Activated CD4-positive, alpha-beta T cell treated with anti-CD3 and anti-CD28 coated beads, Interleukin-2, amount 10 ng/mL, durations not matched to agents 24 days and 14 days (primary cell): ENCODE measurements around the gene ADARB2. TPM values are rescaled to one million over a fixed set of nuclear protein-coding genes. Genes with fewer than 3 reads are reported as not detected.
"Not testable (repeated sequence)": the region's sequence is repeated elsewhere in the genome, so short reads cannot be mapped to it uniquely, and the experiment has no call there.

ENCODE experiments used
- DNase-seq: peaks from one replicate; pipeline ENCODE4 v3.0.0; 2022
- H3K27ac Mint-ChIP-seq: one replicate; pipeline ENCODE4 v1.8.0; 2022; ENCODE audit warnings: mild to moderate bottlenecking, mixed read lengths
- H3K27me3 Mint-ChIP-seq: one replicate; pipeline ENCODE4 v1.8.0; 2022; ENCODE audit warnings: mixed read lengths
- H3K36me3 Mint-ChIP-seq: one replicate; pipeline ENCODE4 v1.8.0; 2022; ENCODE audit warnings: low read depth, mild to moderate bottlenecking, mixed read lengths
- H3K4me1 Mint-ChIP-seq: one replicate; pipeline ENCODE4 v1.8.0; 2021; ENCODE audit warnings: mixed read lengths
- H3K4me3 Mint-ChIP-seq: one replicate; pipeline ENCODE4 v1.8.0; 2022; ENCODE audit warnings: mild to moderate bottlenecking, moderate library complexity, mixed read lengths
- H3K9me3 Mint-ChIP-seq: one replicate; pipeline ENCODE4 v1.8.0; 2021; ENCODE audit warnings: mixed read lengths
- intact Hi-C: fragments of 100-400 bp; cut with micrococcal nuclease; formaldehyde crosslinking; loops from one replicate; pipeline ENCODE4 v1.15.1; 2023
- total RNA-seq: library from RNA; stranded (reverse); gene quantifications from 2 replicates; pipeline ENCODE4 v1.2.3, GENCODE V29; 2022

Gene ADARB2
- total RNA-seq, 1 donor from 2014 or later: not detected

GRCh38 chr10:1462994-1463633 is 274.2 kb downstream of the ADARB2 start:
- DNase-seq: no peak
- Mint-ChIP-seq H3K36me3 (no peaks in the 10 kb centered on the region), H3K27me3 (no peaks in the 10 kb centered on the region), H3K27ac (no peak overlapping the region), H3K4me3 (no peak overlapping the region), H3K9me3 (no peaks in the 10 kb centered on the region), H3K4me1 (peaks cover 2% of the 10 kb centered on the region)
- intact Hi-C loops: no loop called here

GRCh38 chr10:1462521-1462920 is 274.8 kb downstream of the ADARB2 start:
- Mint-ChIP-seq H3K27ac (no peak overlapping the region), H3K4me1 (peaks cover 2% of the 10 kb centered on the region), H3K4me3 (no peak overlapping the region), H3K27me3 (no peaks in the 10 kb centered on the region), H3K36me3 (no peaks in the 10 kb centered on the region), H3K9me3 (no peaks in the 10 kb centered on the region)
- intact Hi-C loops: no loop called here
- DNase-seq: no peak

- no peak overlapping the region for H3K4me3 Mint-ChIP-seq
- H3K9me3 Mint-ChIP-seq: no peaks in the 10 kb centered on the region
- intact Hi-C loops: no loop called here
- DNase-seq: no peak
- H3K36me3 Mint-ChIP-seq: no peaks in the 10 kb centered on the region
- no peaks in the 10 kb centered on the region for H3K27me3 Mint-ChIP-seq
- peaks cover 2% of the 10 kb centered on the region for H3K4me1 Mint-ChIP-seq
- H3K27ac Mint-ChIP-seq: no peak overlapping the region
These were observed 275.3 kb downstream of the ADARB2 start for GRCh38 chr10:1462032-1462431.

- Mint-ChIP-seq H3K27me3 (no peaks in the 10 kb centered on the region), H3K36me3 (no peaks in the 10 kb centered on the region), H3K27ac (no peak overlapping the region), H3K4me3 (no peak overlapping the region), H3K4me1 (peaks cover 2% of the 10 kb centered on the region), H3K9me3 (no peaks in the 10 kb centered on the region)
- intact Hi-C loops: no loop called here
- DNase-seq: no peak
These were observed 276.3 kb downstream of the ADARB2 start for GRCh38 chr10:1461016-1461415.

- intact Hi-C loops, H3K4me3 Mint-ChIP-seq, H3K9me3 Mint-ChIP-seq: not testable (repeated sequence)
These were observed 277.7 kb downstream of the ADARB2 start for GRCh38 chr10:1459664-1460063.

GRCh38 chr10:1454951-1455350 is 282.4 kb downstream of the ADARB2 start:
- intact Hi-C loops: no loop called here
- no peak for DNase-seq
- Mint-ChIP-seq H3K27ac (no peak overlapping the region), H3K4me3 (no peak overlapping the region), H3K9me3 (peaks cover 6% of the 10 kb centered on the region), H3K36me3 (no peaks in the 10 kb centered on the region), H3K27me3 (peaks cover 2% of the 10 kb centered on the region), H3K4me1 (peaks cover 4% of the 10 kb centered on the region)

More at GRCh38 chr10:1459664-1460063, 277.7 kb downstream of the ADARB2 start:
- H3K36me3 Mint-ChIP-seq, H3K4me1 Mint-ChIP-seq, H3K27ac Mint-ChIP-seq, DNase-seq, H3K27me3 Mint-ChIP-seq: not testable (repeated sequence)

GRCh38 chr10:1454428-1454827 is 282.9 kb downstream of the ADARB2 start:
- no peak for DNase-seq
- H3K4me1 Mint-ChIP-seq: peaks cover 4% of the 10 kb centered on the region
- peaks cover 6% of the 10 kb centered on the region for H3K9me3 Mint-ChIP-seq
- no peak overlapping the region for H3K27ac Mint-ChIP-seq
- H3K27me3 Mint-ChIP-seq: peaks cover 2% of the 10 kb centered on the region
- no peaks in the 10 kb centered on the region for H3K36me3 Mint-ChIP-seq
- H3K4me3 Mint-ChIP-seq: no peak overlapping the region
- intact Hi-C loops: no loop called here

- Mint-ChIP-seq H3K9me3 (peaks cover 6% of the 10 kb centered on the region), H3K4me1 (peaks cover 4% of the 10 kb centered on the region), H3K4me3 (no peak overlapping the region), H3K27ac (no peak overlapping the region), H3K36me3 (no peaks in the 10 kb centered on the region), H3K27me3 (peaks cover 2% of the 10 kb centered on the region)
- intact Hi-C loops: no loop called here
- no peak for DNase-seq
These were observed 284.5 kb downstream of the ADARB2 start for GRCh38 chr10:1452777-1453176.

GRCh38 chr10:1451941-1452340 is 285.4 kb downstream of the ADARB2 start:
- no peak overlapping the region for H3K4me3 Mint-ChIP-seq
- no peak overlapping the region for H3K27ac Mint-ChIP-seq
- no peak for DNase-seq
- H3K36me3 Mint-ChIP-seq: no peaks in the 10 kb centered on the region
- intact Hi-C loops: no loop called here
- peaks cover 2% of the 10 kb centered on the region for H3K27me3 Mint-ChIP-seq
- H3K9me3 Mint-ChIP-seq: peaks cover 6% of the 10 kb centered on the region
- H3K4me1 Mint-ChIP-seq: peaks cover 4% of the 10 kb centered on the region

GRCh38 chr10:1451362-1451888 is 285.9 kb downstream of the ADARB2 start:
- intact Hi-C loops: no loop called here
- no peak for DNase-seq
- Mint-ChIP-seq H3K4me3 (no peak overlapping the region), H3K36me3 (no peaks in the 10 kb centered on the region), H3K4me1 (peaks cover 4% of the 10 kb centered on the region), H3K27ac (no peak overlapping the region), H3K27me3 (peaks cover 2% of the 10 kb centered on the region), H3K9me3 (peaks cover 6% of the 10 kb centered on the region)

GRCh38 chr10:1449572-1450205 is 287.6 kb downstream of the ADARB2 start:
- no peak for DNase-seq
- H3K4me1 Mint-ChIP-seq: peaks cover 4% of the 10 kb centered on the region
- H3K9me3 Mint-ChIP-seq: peaks cover 6% of the 10 kb centered on the region
- no peak overlapping the region for H3K27ac Mint-ChIP-seq
- H3K4me3 Mint-ChIP-seq: no peak overlapping the region
- peaks cover 2% of the 10 kb centered on the region for H3K27me3 Mint-ChIP-seq
- H3K36me3 Mint-ChIP-seq: no peaks in the 10 kb centered on the region
- intact Hi-C loops: no loop called here

- no peak for DNase-seq
- Mint-ChIP-seq H3K4me3 (no peak overlapping the region), H3K4me1 (peaks cover under 1% of the 10 kb centered on the region), H3K9me3 (peaks cover 6% of the 10 kb centered on the region), H3K36me3 (no peaks in the 10 kb centered on the region), H3K27me3 (no peaks in the 10 kb centered on the region), H3K27ac (no peak overlapping the region)
- intact Hi-C loops: no loop called here
These were observed 288.3 kb downstream of the ADARB2 start for GRCh38 chr10:1449021-1449420.

GRCh38 chr10:1448252-1448930 is 288.9 kb downstream of the ADARB2 start:
- no peak for DNase-seq
- intact Hi-C loops: no loop called here
- Mint-ChIP-seq H3K27me3 (no peaks in the 10 kb centered on the region), H3K4me1 (no peaks in the 10 kb centered on the region), H3K4me3 (no peak overlapping the region), H3K27ac (no peak overlapping the region), H3K36me3 (no peaks in the 10 kb centered on the region), H3K9me3 (peaks cover 6% of the 10 kb centered on the region)

- intact Hi-C loops: no loop called here
- no peak overlapping the region for H3K4me3 Mint-ChIP-seq
- DNase-seq: no peak
These were observed 292.5 kb downstream of the ADARB2 start for GRCh38 chr10:1444826-1445225.

More at GRCh38 chr10:1444826-1445225, 292.5 kb downstream of the ADARB2 start:
- no peaks in the 10 kb centered on the region for H3K9me3 Mint-ChIP-seq
- H3K27me3 Mint-ChIP-seq: no peaks in the 10 kb centered on the region
- H3K27ac Mint-ChIP-seq: no peak overlapping the region
- H3K36me3 Mint-ChIP-seq: no peaks in the 10 kb centered on the region
- H3K4me1 Mint-ChIP-seq: no peaks in the 10 kb centered on the region
